ENCODE data around the gene SIRT5. TPM values are rescaled to one million over a fixed set of nuclear protein-coding genes. Genes with fewer than 3 reads are reported as not detected.

Gene SIRT5
- total RNA-seq, 2 donors from 2014 or later = 13.3 to 13.7 TPM

DNA sequence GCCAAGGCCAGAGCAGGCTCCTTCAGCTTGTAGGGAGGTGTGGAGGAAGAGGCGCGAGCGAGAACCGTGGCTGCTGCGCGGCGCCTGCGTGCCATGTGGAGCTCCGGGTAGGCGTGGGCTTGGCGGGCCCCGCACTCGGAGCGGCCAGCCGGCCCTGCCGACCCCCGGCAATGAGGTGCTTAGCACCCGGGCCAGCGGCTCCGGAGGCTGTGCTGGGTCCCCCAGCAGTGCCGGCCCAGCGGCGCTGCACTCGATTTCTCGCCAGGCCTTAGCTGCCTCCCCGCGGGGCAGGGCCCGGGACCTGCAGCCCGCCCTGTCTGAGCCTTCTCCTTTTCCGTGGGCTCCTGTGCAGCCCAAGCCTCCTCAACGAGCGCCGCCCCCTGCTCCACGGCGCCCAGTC, 32.9 kb upstream of the SIRT5 start:
- H3K36me3 ChIP-seq = no peaks in the 10 kb centered on the region
- H3K27me3 ChIP-seq = no peaks in the 10 kb centered on the region
- no peak overlapping the region for H3K4me3 ChIP-seq
- TF ChIP-seq CTCF (IDR thresholded peaks at IDR 0.05) = no peak
- intact Hi-C loops (cut with DNase I) = no loop called here
- no peaks in the 10 kb centered on the region for H3K4me1 ChIP-seq
- no peak overlapping the region for H3K9ac ChIP-seq (ENCODE audit: low read depth in 2 of 2, low read length in 2 of 2)
- no peak overlapping the region for H3K27ac ChIP-seq
- DNase-seq = no peak
- no peaks in the 10 kb centered on the region for H3K9me3 ChIP-seq

- Histone ChIP-seq H3K4me1 (no peaks in the 10 kb centered on the region), H3K27me3 (no peaks in the 10 kb centered on the region), H3K36me3 (no peaks in the 10 kb centered on the region), H3K4me3 (no peak overlapping the region), H3K9ac (ENCODE audit: low read depth in 2 of 2, low read length in 2 of 2) (no peak overlapping the region), H3K9me3 (no peaks in the 10 kb centered on the region), H3K27ac (no peak overlapping the region)
- intact Hi-C loops (cut with DNase I) = no loop called here
- TF ChIP-seq CTCF (IDR thresholded peaks at IDR 0.05) = no peak
- DNase-seq = no peak
Measured at GRCh38 chr6:13544454-13545186, 29.8 kb upstream of the SIRT5 start.

DNA sequence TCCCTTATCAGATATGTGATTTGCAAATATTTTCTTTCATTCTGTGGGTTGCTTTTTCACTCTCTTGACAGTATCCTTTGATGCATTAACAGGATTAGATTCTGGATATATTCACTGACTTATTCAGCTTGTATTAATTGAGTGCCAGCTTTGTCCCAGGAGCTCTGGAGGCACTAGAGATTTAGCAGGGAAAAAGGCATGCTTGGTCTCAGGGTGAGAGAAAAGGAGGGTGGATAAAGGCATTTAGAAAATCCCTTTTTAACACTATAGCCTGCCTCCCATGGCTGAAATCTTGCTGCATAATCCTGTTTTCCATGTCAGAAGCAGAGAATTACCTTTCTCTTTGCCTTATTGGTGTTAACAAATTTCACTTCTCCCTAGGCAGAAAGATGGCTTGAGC, 28.5 kb upstream of the SIRT5 start:
- DNase-seq = no peak

DNA sequence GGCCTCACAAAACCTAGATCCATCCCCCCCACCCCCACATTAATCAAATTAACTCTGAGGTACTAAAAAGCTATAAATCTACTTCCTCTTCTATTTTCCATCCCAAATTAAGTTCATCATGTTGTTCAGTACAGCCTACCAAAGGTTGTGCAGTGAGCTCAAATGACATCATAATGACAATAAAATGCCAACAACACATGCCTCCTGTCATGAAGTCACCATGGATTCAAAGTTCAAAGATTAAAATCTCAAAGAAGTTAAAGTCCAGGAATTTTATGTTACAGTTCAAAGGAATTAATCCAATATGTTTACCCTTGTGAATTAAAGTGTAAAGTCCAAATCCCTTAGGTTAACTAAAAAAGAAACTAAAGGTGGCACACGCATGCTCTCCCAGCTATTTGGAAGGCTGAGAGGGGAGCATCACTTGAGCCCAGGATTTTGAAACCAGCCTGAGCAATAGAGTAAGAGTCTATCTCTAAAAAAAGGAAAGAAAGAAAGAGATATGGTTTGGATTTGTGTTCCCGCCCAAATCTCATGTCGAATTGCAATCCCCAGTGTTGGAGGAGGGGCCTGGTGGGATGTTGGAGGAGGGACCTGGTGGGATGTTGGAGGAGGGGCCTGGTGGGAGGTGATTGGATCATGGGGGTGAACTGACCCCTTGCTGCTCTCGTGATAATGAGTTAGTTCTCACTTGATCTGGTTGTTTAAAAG, 25.7 kb upstream of the SIRT5 start:
- intact Hi-C loops (cut with DNase I) = no loop called here
- no peak overlapping the region for H3K27ac ChIP-seq

More for the DNA sequence above, 28.5 kb upstream of the SIRT5 start:
- no peaks in the 10 kb centered on the region for H3K4me1 ChIP-seq
- intact Hi-C loops (cut with DNase I) = no loop called here
- no peak overlapping the region for H3K4me3 ChIP-seq
- no peaks in the 10 kb centered on the region for H3K9me3 ChIP-seq
- H3K27me3 ChIP-seq = no peaks in the 10 kb centered on the region
- H3K27ac ChIP-seq = no peak overlapping the region
- no peaks in the 10 kb centered on the region for H3K36me3 ChIP-seq
- TF ChIP-seq CTCF (IDR thresholded peaks at IDR 0.05) = no peak
- H3K9ac ChIP-seq (ENCODE audit: low read depth in 2 of 2, low read length in 2 of 2) = no peak overlapping the region

GRCh38 chr6:13550656-13551055, 23.7 kb upstream of the SIRT5 start:
- no peak overlapping the region for H3K27ac ChIP-seq
- H3K9ac ChIP-seq (ENCODE audit: low read depth in 2 of 2, low read length in 2 of 2) = no peak overlapping the region
- H3K4me3 ChIP-seq = no peak overlapping the region
- TF ChIP-seq CTCF (IDR thresholded peaks at IDR 0.05) = no peak
- H3K27me3 ChIP-seq = no peaks in the 10 kb centered on the region
- DNase-seq = no peak
- H3K36me3 ChIP-seq = no peaks in the 10 kb centered on the region
- intact Hi-C loops (cut with DNase I) = no loop called here
- H3K9me3 ChIP-seq = no peaks in the 10 kb centered on the region
- H3K4me1 ChIP-seq = no peaks in the 10 kb centered on the region

More for the DNA sequence above, 25.7 kb upstream of the SIRT5 start:
- TF ChIP-seq CTCF (IDR thresholded peaks at IDR 0.05) = no peak
- no peak overlapping the region for H3K9ac ChIP-seq (ENCODE audit: low read depth in 2 of 2, low read length in 2 of 2)
- no peak for DNase-seq
- H3K36me3 ChIP-seq = no peaks in the 10 kb centered on the region
- H3K9me3 ChIP-seq = no peaks in the 10 kb centered on the region
- H3K27me3 ChIP-seq = no peaks in the 10 kb centered on the region
- H3K4me1 ChIP-seq = no peaks in the 10 kb centered on the region
- H3K4me3 ChIP-seq = no peak overlapping the region
